Erythroblast (primary cell): Measurements from ENCODE around the gene FGF6.

Experiments
- GATA1 ChIP-seq: IDR thresholded peaks from 2 replicates; pipeline ENCODE4 v1.6.1; 2011; ENCODE audit warnings: low read depth, mild to moderate bottlenecking, control low read depth, low read length, moderate library complexity
- POLR2A ChIP-seq: IDR thresholded peaks from 2 replicates; pipeline ENCODE4 v1.6.1; 2011; ENCODE audit warnings: mild to moderate bottlenecking, low read length

DNA sequence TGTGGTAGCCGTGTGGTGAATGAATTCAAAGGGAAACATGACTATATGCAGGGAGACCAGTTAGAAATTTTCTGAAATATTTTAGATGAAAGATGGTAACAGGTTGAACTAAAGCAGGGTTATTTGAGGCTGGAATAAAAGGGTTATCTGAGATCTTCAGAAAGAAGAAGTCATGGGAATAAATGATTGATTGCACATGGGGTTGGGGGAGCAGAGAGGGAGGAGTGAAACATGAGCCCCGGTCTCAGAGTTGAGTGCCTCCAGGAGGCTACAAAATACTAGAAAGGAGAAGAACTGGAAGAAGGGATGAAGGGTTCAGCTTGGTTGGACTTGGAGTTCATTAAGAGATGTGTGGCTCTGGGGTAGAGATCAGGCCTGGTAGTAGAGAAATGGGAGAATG, 49.8 kb downstream of the FGF6 start:
- no peak for TF ChIP-seq POLR2A
- no peak for TF ChIP-seq GATA1
